HEK293 (cell line): ENCODE results near the gene CDK11B.
A peak's percentile ranks its signal among the peaks of the same experiment; 100 is the strongest.

Source experiments
- CTCF ChIA-PET: fragments of 350-600 bp; formaldehyde crosslinking; extraction: SDS; loops from one replicate; lab custom pipeline; 2021; ENCODE audit warnings: antibody characterized with exemption; lab: Yijun Ruan, JAX
- POLR2A ChIA-PET: fragments of 300-600 bp; formaldehyde crosslinking; extraction: SDS; loops from one replicate; lab custom pipeline; 2020; ENCODE audit warnings: antibody characterized with exemption, inconsistent platforms; lab: Yijun Ruan, JAX
- H3K27ac ChIP-seq: fragments of 200-500 bp; sonication (Bioruptor generic); 2 replicates; pipeline ENCODE4 v1.5.1; 2014; ENCODE audit warnings: low read depth, low read length, control low read depth, inconsistent platforms; ENCODE audit errors: extremely low read depth
- H3K36me3 ChIP-seq, 2 experiments: fragments of 200-500 bp in 1 of 2; sonication (Bioruptor generic) in 1 of 2; 1 replicate in 1 of 2; 2 replicates in 1 of 2; pipeline ENCODE4 v1.5.1; 2014 to 2017; ENCODE audit warnings: inconsistent platforms in 2 of 2, low read length in 2 of 2; ENCODE audit not compliant: control insufficient read depth in 2 of 2, insufficient read depth in 1 of 2
- H3K4me1 ChIP-seq: fragments of 200-500 bp; sonication (Bioruptor generic); 2 replicates; pipeline ENCODE4 v1.5.1; 2014; ENCODE audit warnings: mild to moderate bottlenecking, low read length, inconsistent platforms; ENCODE audit not compliant: control insufficient read depth, insufficient read depth
- H3K4me3 ChIP-seq: 2 replicates; pipeline ENCODE4 v1.5.1; 2011; ENCODE audit warnings: low read depth, mild to moderate bottlenecking, control low read depth, low read length, moderate library complexity
- H3K9me3 ChIP-seq: fragments of 200-500 bp; sonication (Bioruptor generic); 2 replicates; pipeline ENCODE4 v1.5.1; 2014; ENCODE audit warnings: low read depth, low read length, inconsistent platforms; ENCODE audit not compliant: control insufficient read depth, insufficient read depth
- GLIS1 ChIP-seq: fragments of 450-650 bp; formaldehyde crosslinking; IDR thresholded peaks from 2 replicates; pipeline ENCODE4 v1.5.1; 2016; ENCODE audit warnings: missing biosample characterization, missing genetic modification characterization
- GLIS2 ChIP-seq: fragments of 450-650 bp; formaldehyde crosslinking; IDR thresholded peaks from 2 replicates; pipeline ENCODE4 v1.5.1; 2016; ENCODE audit warnings: missing biosample characterization, missing genetic modification characterization
- REPIN1 ChIP-seq: fragments of 450-650 bp; formaldehyde crosslinking; IDR thresholded peaks from 2 replicates; pipeline ENCODE4 v1.5.1; 2017; ENCODE audit warnings: missing biosample characterization, missing genetic modification characterization, low read depth
- SCRT2 ChIP-seq: fragments of 450-650 bp; formaldehyde crosslinking; IDR thresholded peaks from 2 replicates; pipeline ENCODE4 v1.5.1; 2016; ENCODE audit warnings: missing biosample characterization, missing genetic modification characterization
- SP3 ChIP-seq: fragments of 450-650 bp; formaldehyde crosslinking; IDR thresholded peaks from 2 replicates; pipeline ENCODE4 v1.5.1; 2016; ENCODE audit warnings: missing biosample characterization, missing genetic modification characterization
- ZFP3 ChIP-seq: fragments of 450-650 bp; formaldehyde crosslinking; IDR thresholded peaks from 2 replicates; pipeline ENCODE4 v1.5.1; 2016; ENCODE audit warnings: low read depth, missing biosample characterization, missing genetic modification characterization
- ZNF214 ChIP-seq: fragments of 450-650 bp; formaldehyde crosslinking; IDR thresholded peaks from 2 replicates; pipeline ENCODE4 v1.5.1; 2017; ENCODE audit warnings: missing biosample characterization, mild to moderate bottlenecking, missing genetic modification characterization, borderline replicate concordance
- ZNF366 ChIP-seq: fragments of 450-650 bp; formaldehyde crosslinking; conservative IDR thresholded peaks from 2 replicates; pipeline ENCODE4 v1.5.1; 2016; ENCODE audit warnings: missing biosample characterization, missing genetic modification characterization
- ZNF404 ChIP-seq: fragments of 450-650 bp; formaldehyde crosslinking; IDR thresholded peaks from 2 replicates; pipeline ENCODE4 v1.5.1; 2017; ENCODE audit warnings: missing biosample characterization, missing genetic modification characterization
- ZNF621 ChIP-seq: fragments of 450-650 bp; formaldehyde crosslinking; IDR thresholded peaks from 2 replicates; pipeline ENCODE4 v1.5.1; 2017; ENCODE audit warnings: missing biosample characterization, missing genetic modification characterization
- ZNF670 ChIP-seq: fragments of 450-650 bp; formaldehyde crosslinking; IDR thresholded peaks from 2 replicates; pipeline ENCODE4 v1.5.1; 2016; ENCODE audit warnings: missing biosample characterization, missing genetic modification characterization, low read depth
- ZSCAN30 ChIP-seq: fragments of 450-650 bp; IDR thresholded peaks from 2 replicates; pipeline ENCODE4 v1.5.1; 2018; ENCODE audit warnings: missing biosample characterization, mild to moderate bottlenecking, missing genetic modification characterization, moderate library complexity
- TF ChIP-seq, protein P1 (sequence below): fragments of 450-650 bp; formaldehyde crosslinking; IDR thresholded peaks from 2 replicates; pipeline ENCODE4 v1.5.1; 2016; ENCODE audit warnings: missing biosample characterization, missing genetic modification characterization

CDK11B gene

GRCh38 chr1:1621173-1622009 is 37.4 kb downstream of the CDK11B start:
- H3K9me3 ChIP-seq, result no peaks in the 10 kb centered on the region
- TF ChIP-seq SCRT2 (tag by site-specific recombination) (0 out of 2 replicates have a peak, but pooled peaks have one; percentile 32), ZNF214 (tag by site-specific recombination) (no peak), SP3 (tag by site-specific recombination) (no peak), ZSCAN30 (tag by site-specific recombination) (no peak)
- ChIA-PET CTCF (interaction anchor here (0.6 kb wide), 1 partner anchor 48 kb away, joined by 4 read pairs; no protein-coding TSS in a partner anchor), POLR2A (no interaction called here)
- peaks cover 0 to 46% of the 10 kb centered on the region in 2 experiments; a peak in 1 of 3 replicates for H3K36me3 ChIP-seq
- 0 out of 2 replicates have a peak overlapping the region, but pooled peaks have one; percentile 16 for H3K27ac ChIP-seq
- H3K4me3 ChIP-seq, result no peak overlapping the region
- no peaks in the 10 kb centered on the region for H3K4me1 ChIP-seq

DNA sequence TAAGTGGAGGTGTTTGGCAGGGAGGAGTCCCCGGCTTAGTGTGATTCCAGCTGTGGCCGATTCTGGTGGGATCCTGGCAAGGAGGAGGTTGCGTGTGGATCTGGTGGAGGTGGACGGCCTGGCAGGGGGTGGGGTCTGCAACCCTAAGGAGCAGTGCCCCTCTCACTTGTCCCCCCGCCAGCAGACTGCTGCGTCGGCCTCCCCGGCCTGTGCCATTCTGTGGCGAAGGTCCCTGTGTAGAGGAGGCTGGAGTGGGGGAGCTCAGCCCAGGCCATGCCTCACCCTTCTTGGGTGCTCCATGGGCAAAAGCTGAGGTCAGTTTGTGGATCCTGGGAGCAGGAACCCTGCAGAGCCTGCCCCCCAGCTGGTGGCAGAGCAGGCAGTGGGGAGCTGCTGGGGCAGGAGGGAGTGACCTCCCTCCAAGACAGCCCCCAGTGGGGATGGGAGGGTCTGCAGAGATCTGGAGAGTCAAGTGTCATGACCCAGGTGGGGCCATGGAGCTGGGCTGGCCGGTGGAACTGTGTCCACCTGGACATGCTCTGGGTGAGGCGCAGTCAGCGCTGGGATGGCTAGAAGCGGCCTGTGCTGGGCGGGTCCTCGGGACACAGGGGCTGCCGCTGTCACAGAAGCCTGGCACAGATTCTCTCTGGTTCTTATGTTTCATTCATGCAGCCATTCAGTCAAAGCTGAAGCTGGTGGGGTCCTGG is 38.2 kb downstream of the CDK11B start:
- TF ChIP-seq ZNF366 (tag by site-specific recombination), result no peak
- TF ChIP-seq SP3 (tag by site-specific recombination), result no peak
- peak; percentile 79 for TF ChIP-seq GLIS1 (tag by site-specific recombination)
- TF ChIP-seq GLIS2, result peak; percentile 38
- no peak for TF ChIP-seq REPIN1 (tag by site-specific recombination)
- Histone ChIP-seq H3K27ac (no peak overlapping the region), H3K4me3 (no peak overlapping the region), H3K9me3 (no peaks in the 10 kb centered on the region), H3K4me1 (no peaks in the 10 kb centered on the region), H3K36me3 (peaks cover 0 to 41% of the 10 kb centered on the region in 2 experiments; a peak in 1 of 3 replicates)
- ChIA-PET POLR2A (interaction anchor here (0.6 kb wide), 1 partner anchor 62 kb away, joined by 3 read pairs; no protein-coding TSS in a partner anchor), CTCF (interaction anchor here (0.6 kb wide), 1 partner anchor 48 kb away, joined by 4 read pairs; no protein-coding TSS in a partner anchor)

DNA sequence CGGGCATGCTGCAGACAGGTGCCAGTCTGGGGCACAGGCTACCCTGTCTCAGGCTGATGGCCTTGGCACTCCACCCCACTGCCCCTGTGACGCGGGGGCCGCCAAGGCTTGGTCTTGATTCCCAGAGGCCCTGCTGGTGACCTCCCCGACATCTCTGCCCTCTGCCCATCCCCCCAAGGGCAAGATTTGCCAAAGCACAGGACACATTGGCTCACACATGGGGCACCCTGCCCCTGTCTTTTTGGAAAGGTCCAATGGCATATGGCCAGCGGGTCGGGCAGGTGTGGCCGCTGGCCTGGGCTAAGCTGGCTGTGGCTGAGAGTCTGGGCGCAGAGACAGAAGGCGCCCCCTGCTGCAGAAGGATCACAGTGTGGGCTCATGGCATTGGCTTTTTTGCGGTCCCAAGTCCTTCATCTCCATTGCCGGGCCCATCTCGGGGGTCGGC is 38.9 kb downstream of the CDK11B start:
- CTCF ChIA-PET, result no interaction called here
- TF ChIP-seq, protein P1, sequence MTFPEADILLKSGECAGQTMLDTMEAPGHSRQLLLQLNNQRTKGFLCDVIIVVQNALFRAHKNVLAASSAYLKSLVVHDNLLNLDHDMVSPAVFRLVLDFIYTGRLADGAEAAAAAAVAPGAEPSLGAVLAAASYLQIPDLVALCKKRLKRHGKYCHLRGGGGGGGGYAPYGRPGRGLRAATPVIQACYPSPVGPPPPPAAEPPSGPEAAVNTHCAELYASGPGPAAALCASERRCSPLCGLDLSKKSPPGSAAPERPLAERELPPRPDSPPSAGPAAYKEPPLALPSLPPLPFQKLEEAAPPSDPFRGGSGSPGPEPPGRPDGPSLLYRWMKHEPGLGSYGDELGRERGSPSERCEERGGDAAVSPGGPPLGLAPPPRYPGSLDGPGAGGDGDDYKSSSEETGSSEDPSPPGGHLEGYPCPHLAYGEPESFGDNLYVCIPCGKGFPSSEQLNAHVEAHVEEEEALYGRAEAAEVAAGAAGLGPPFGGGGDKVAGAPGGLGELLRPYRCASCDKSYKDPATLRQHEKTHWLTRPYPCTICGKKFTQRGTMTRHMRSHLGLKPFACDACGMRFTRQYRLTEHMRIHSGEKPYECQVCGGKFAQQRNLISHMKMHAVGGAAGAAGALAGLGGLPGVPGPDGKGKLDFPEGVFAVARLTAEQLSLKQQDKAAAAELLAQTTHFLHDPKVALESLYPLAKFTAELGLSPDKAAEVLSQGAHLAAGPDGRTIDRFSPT (tag by site-specific recombination), result peak; percentile 23; the same call in 1 of the 2 replicates
- no peak for TF ChIP-seq ZFP3 (tag by site-specific recombination)

GRCh38 chr1:1618396-1619068 is 40.3 kb downstream of the CDK11B start:
- Histone ChIP-seq H3K27ac (no peak overlapping the region), H3K4me3 (no peak overlapping the region), H3K36me3 (peaks cover 0 to 30% of the 10 kb centered on the region in 2 experiments; a peak in 1 of 3 replicates), H3K4me1 (0 out of 2 replicates have a peak, but pooled peaks cover 3% of the 10 kb centered on the region), H3K9me3 (no peaks in the 10 kb centered on the region)
- TF ChIP-seq ZNF621 (tag by site-specific recombination), result no peak
- no peak for TF ChIP-seq ZNF404 (tag by site-specific recombination)
- TF ChIP-seq ZNF670, result no peak
- TF ChIP-seq GLIS2, result 0 out of 2 replicates have a peak, but pooled peaks have one; percentile 8
- ChIA-PET POLR2A (no interaction called here), CTCF (no interaction called here)

More for the DNA sequence above, 38.9 kb downstream of the CDK11B start:
- peaks cover 0 to 38% of the 10 kb centered on the region in 2 experiments; a peak in 1 of 3 replicates for H3K36me3 ChIP-seq
- POLR2A ChIA-PET, result interaction anchor here (0.5 kb wide), 1 partner anchor 714 kb away, joined by 3 read pairs; no protein-coding TSS in a partner anchor
- H3K27ac ChIP-seq, result no peak overlapping the region
- no peaks in the 10 kb centered on the region for H3K4me1 ChIP-seq
- H3K9me3 ChIP-seq, result no peaks in the 10 kb centered on the region
- H3K4me3 ChIP-seq, result no peak overlapping the region
